Measurements from ENCODE around the gene CHRNA10.

DNA sequence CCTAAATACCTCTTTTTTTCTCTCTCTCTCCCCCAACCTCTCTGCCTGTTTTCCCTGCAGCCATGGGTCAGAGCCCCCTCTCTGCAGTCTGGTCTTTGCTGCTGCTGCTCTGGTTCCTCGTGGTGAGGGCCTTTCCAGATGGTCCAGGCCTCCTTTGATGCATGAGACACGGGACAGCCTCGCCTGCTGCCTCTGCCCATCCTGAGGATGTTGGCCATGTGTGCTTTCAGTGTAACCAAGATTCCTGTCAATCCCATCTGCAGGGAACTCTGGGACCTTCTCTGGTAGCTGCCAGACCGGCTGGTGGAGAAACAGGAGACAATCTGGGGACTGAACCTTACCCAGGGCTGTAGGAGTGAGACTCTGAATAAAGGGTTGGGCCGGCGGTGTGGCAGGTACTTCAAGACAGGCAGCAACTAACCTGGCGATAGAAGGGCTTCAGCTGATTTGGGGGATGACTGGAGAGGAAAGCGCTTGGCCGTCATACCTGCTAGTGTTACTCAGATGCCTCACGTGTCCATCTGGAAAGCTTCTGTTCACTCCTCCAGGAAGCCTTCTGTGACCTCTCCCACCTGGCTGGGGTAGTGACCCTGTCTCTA lies 7.1 kb downstream of the CHRNA10 start:
- TF ChIP-seq, protein P1, sequence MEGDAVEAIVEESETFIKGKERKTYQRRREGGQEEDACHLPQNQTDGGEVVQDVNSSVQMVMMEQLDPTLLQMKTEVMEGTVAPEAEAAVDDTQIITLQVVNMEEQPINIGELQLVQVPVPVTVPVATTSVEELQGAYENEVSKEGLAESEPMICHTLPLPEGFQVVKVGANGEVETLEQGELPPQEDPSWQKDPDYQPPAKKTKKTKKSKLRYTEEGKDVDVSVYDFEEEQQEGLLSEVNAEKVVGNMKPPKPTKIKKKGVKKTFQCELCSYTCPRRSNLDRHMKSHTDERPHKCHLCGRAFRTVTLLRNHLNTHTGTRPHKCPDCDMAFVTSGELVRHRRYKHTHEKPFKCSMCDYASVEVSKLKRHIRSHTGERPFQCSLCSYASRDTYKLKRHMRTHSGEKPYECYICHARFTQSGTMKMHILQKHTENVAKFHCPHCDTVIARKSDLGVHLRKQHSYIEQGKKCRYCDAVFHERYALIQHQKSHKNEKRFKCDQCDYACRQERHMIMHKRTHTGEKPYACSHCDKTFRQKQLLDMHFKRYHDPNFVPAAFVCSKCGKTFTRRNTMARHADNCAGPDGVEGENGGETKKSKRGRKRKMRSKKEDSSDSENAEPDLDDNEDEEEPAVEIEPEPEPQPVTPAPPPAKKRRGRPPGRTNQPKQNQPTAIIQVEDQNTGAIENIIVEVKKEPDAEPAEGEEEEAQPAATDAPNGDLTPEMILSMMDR (IDR thresholded peaks at IDR 0.05 in 2 of 3, conservative IDR thresholded peaks at IDR 0.05 in 1 of 3; ENCODE audit: borderline replicate concordance in 1 of 3, insufficient read depth in 1 of 3, low read depth in 2 of 3, low read length in 2 of 3): no peak
- TF ChIP-seq POLR2A (IDR thresholded peaks at IDR 0.05; ENCODE audit: borderline replicate concordance, extremely low read depth, insufficient read depth, insufficient read length) (no peak), ZFX (IDR thresholded peaks at IDR 0.05) (no peak), POLR2AphosphoS5 (IDR thresholded peaks at IDR 0.05; ENCODE audit: low read depth, low read length) (no peak), RAD21 (IDR thresholded peaks at IDR 0.05; ENCODE audit: low read depth) (no peak), SIN3A (IDR thresholded peaks at IDR 0.05; ENCODE audit: low read depth) (no peak), EZH2phosphoT487 (IDR thresholded peaks at IDR 0.05; ENCODE audit: borderline replicate concordance) (no peak), EGR1 (IDR thresholded peaks at IDR 0.05; ENCODE audit: low read depth) (no peak), FOSL1 (IDR thresholded peaks at IDR 0.05; ENCODE audit: low read depth) (no peak)
- TF ChIP-seq, protein P2, sequence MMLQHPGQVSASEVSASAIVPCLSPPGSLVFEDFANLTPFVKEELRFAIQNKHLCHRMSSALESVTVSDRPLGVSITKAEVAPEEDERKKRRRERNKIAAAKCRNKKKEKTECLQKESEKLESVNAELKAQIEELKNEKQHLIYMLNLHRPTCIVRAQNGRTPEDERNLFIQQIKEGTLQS (IDR thresholded peaks at IDR 0.05): no peak
- TF ChIP-seq, protein P3, sequence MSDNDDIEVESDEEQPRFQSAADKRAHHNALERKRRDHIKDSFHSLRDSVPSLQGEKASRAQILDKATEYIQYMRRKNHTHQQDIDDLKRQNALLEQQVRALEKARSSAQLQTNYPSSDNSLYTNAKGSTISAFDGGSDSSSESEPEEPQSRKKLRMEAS (IDR thresholded peaks at IDR 0.05): no peak

Data from HCT116 (cell line).